IPS-NIHi11 (cell line): Measurements from ENCODE around the gene FARS2.
"Not testable (repeated sequence)": the region's sequence is repeated elsewhere in the genome, so short reads cannot be mapped to it uniquely, and the experiment has no call there.

Experiments used
- DNase-seq: peaks from one replicate; pipeline ENCODE4 v3.0.0; 2012; ENCODE audit warnings: mixed read lengths, low spot score

FARS2 gene

GRCh38 chr6:5540370-5540769 lies 279.1 kb downstream of the FARS2 start:
- no peak for DNase-seq

- DNase-seq, result no peak
Measured at GRCh38 chr6:5541025-5541424, 279.7 kb downstream of the FARS2 start.

GRCh38 chr6:5541751-5542432 lies 280.6 kb downstream of the FARS2 start:
- no peak for DNase-seq

- DNase-seq, result no peak
Measured at GRCh38 chr6:5547556-5547955, 286.2 kb downstream of the FARS2 start.

GRCh38 chr6:5550631-5551030 lies 289.3 kb downstream of the FARS2 start:
- DNase-seq, result no peak

GRCh38 chr6:5552243-5552642 lies 290.9 kb downstream of the FARS2 start:
- DNase-seq, result no peak

- DNase-seq, result no peak
Measured at GRCh38 chr6:5553767-5554166, 292.5 kb downstream of the FARS2 start.

- DNase-seq, result no peak
Measured at GRCh38 chr6:5554226-5554625, 292.9 kb downstream of the FARS2 start.

GRCh38 chr6:5556011-5556410 lies 294.7 kb downstream of the FARS2 start:
- no peak for DNase-seq

- DNase-seq, result no peak
Measured at GRCh38 chr6:5557506-5557905, 296.2 kb downstream of the FARS2 start.

GRCh38 chr6:5559651-5560050 lies 298.3 kb downstream of the FARS2 start:
- no peak for DNase-seq

GRCh38 chr6:5562277-5562676 lies 301.0 kb downstream of the FARS2 start:
- no peak for DNase-seq

GRCh38 chr6:5563086-5563485 lies 301.8 kb downstream of the FARS2 start:
- no peak for DNase-seq

- not testable (repeated sequence) for DNase-seq
Measured at GRCh38 chr6:5564746-5565145, 303.4 kb downstream of the FARS2 start.

- no peak for DNase-seq
Measured at GRCh38 chr6:5565971-5566370, 304.7 kb downstream of the FARS2 start.

GRCh38 chr6:5566718-5567117 lies 305.4 kb downstream of the FARS2 start:
- DNase-seq, result no peak

GRCh38 chr6:5567352-5567751 lies 306.0 kb downstream of the FARS2 start:
- DNase-seq, result no peak

- no peak for DNase-seq
Measured at GRCh38 chr6:5567890-5568289, 306.6 kb downstream of the FARS2 start.

GRCh38 chr6:5569491-5569890 lies 308.2 kb downstream of the FARS2 start:
- no peak for DNase-seq

- DNase-seq, result no peak
Measured at GRCh38 chr6:5570641-5571040, 309.3 kb downstream of the FARS2 start.

- no peak for DNase-seq
Measured at GRCh38 chr6:5580736-5581581, 319.6 kb downstream of the FARS2 start.

- DNase-seq, result no peak
Measured at GRCh38 chr6:5582762-5583161, 321.4 kb downstream of the FARS2 start.

- no peak for DNase-seq
Measured at GRCh38 chr6:5583528-5583927, 322.2 kb downstream of the FARS2 start.

GRCh38 chr6:5584078-5584482 lies 322.8 kb downstream of the FARS2 start:
- DNase-seq, result no peak
